Mesendoderm (in vitro differentiated cells): Measurements from ENCODE around the gene BIN2.

Experiments
- DNase-seq: peaks from one replicate; pipeline ENCODE4 v3.0.0; 2013
- H2AK5ac ChIP-seq: 2 replicates; pipeline ENCODE4 v1.6.1; 2013; ENCODE audit warnings: low read length, inconsistent platforms
- H2BK120ac ChIP-seq: 2 replicates; pipeline ENCODE4 v1.6.1; 2013; ENCODE audit warnings: low read depth, mild to moderate bottlenecking, low read length, moderate library complexity, mixed read lengths
- H2BK15ac ChIP-seq: replicated peaks from 2 replicates; pipeline ENCODE4 v1.6.1; 2013; ENCODE audit warnings: low read depth, mild to moderate bottlenecking, moderate library complexity
- H2BK5ac ChIP-seq: 2 replicates; pipeline ENCODE4 v1.6.1; 2013; ENCODE audit warnings: low read length, inconsistent platforms
- H3K18ac ChIP-seq: 2 replicates; pipeline ENCODE4 v1.6.1; 2013; ENCODE audit warnings: mild to moderate bottlenecking, low read length, mixed read lengths
- H3K23ac ChIP-seq: one replicate; pipeline ENCODE4 v1.6.1; 2013; ENCODE audit warnings: low read length
- H3K27ac ChIP-seq: 2 replicates; pipeline ENCODE4 v1.5.1; 2013; ENCODE audit warnings: low read depth, mild to moderate bottlenecking, inconsistent platforms, low read length, moderate library complexity
- H3K27me3 ChIP-seq: 2 replicates; pipeline ENCODE4 v1.6.1; 2013; ENCODE audit warnings: low read length, control low read depth, mild to moderate bottlenecking, inconsistent platforms; ENCODE audit not compliant: insufficient read depth, poor library complexity
- H3K36me3 ChIP-seq: 2 replicates; pipeline ENCODE4 v1.6.1; 2013; ENCODE audit warnings: low read length, inconsistent platforms; ENCODE audit not compliant: control insufficient read depth, insufficient read depth
- H3K4ac ChIP-seq: one replicate; pipeline ENCODE4 v1.6.1; 2013; ENCODE audit warnings: low read depth, mild to moderate bottlenecking, low read length, moderate library complexity
- H3K4me1 ChIP-seq: 2 replicates; pipeline ENCODE4 v1.6.1; 2013; ENCODE audit warnings: low read depth, low read length, inconsistent platforms; ENCODE audit not compliant: control insufficient read depth
- H3K4me2 ChIP-seq: 2 replicates; pipeline ENCODE4 v1.6.1; 2013; ENCODE audit warnings: low read length
- H3K4me3 ChIP-seq: 2 replicates; pipeline ENCODE4 v1.5.1; 2013; ENCODE audit warnings: mild to moderate bottlenecking, low read length
- H3K56ac ChIP-seq: one replicate; pipeline ENCODE4 v1.6.1; 2013; ENCODE audit warnings: low read length
- H3K79me1 ChIP-seq: 2 replicates; pipeline ENCODE4 v1.6.1; 2013; ENCODE audit warnings: low read length, inconsistent platforms
- H3K79me2 ChIP-seq: 2 replicates; pipeline ENCODE4 v1.6.1; 2013; ENCODE audit warnings: mild to moderate bottlenecking, low read length; ENCODE audit not compliant: control insufficient read depth, insufficient read depth
- H3K9ac ChIP-seq: 2 replicates; pipeline ENCODE4 v1.6.1; 2013; ENCODE audit warnings: low read length, inconsistent platforms
- H4K5ac ChIP-seq: one replicate; pipeline ENCODE4 v1.6.1; 2013; ENCODE audit warnings: low read length
- H4K8ac ChIP-seq: one replicate; pipeline ENCODE4 v1.6.1; 2013; ENCODE audit warnings: low read depth, mild to moderate bottlenecking, control low read depth, low read length, moderate library complexity
- WGBS: extraction: QIAGEN DNeasy Blood & Tissue Kit; methylation state at CpG from one replicate; pipeline ENCODE4 v1.1.7; 2013; ENCODE audit warnings: low lambda C conversion rate, missing lambda C conversion rate; ENCODE audit not compliant: insufficient coverage; ENCODE audit errors: extremely low coverage; 5-methylcytosine and 5-hydroxymethylcytosine counted together

BIN2 gene

GRCh38 chr12:51326698-51327439 lies 2.9 kb upstream of the BIN2 start:
- Histone ChIP-seq H2AK5ac (no peak overlapping the region), H3K4me2 (no peak overlapping the region), H3K27me3 (no peaks in the 10 kb centered on the region), H3K27ac (no peak overlapping the region), H2BK5ac (no peak overlapping the region), H3K4me3 (no peak overlapping the region), H4K5ac (no peak overlapping the region), H3K4ac (no peak overlapping the region), H2BK120ac (no peak overlapping the region), H3K79me1 (no peaks in the 10 kb centered on the region), H3K18ac (no peak overlapping the region), H3K79me2 (no peaks in the 10 kb centered on the region), H3K9ac (peak overlapping the region; percentile 8), H3K36me3 (no peaks in the 10 kb centered on the region), H2BK15ac (no peak overlapping the region), H4K8ac (no peak overlapping the region), H3K56ac (no peak overlapping the region), H3K23ac (no peak overlapping the region), H3K4me1 (no peaks in the 10 kb centered on the region)
- DNase-seq, result no peak
- WGBS, result no CpG with 5 or more reads among the region's 7 CpGs

- Histone ChIP-seq H3K23ac (no peak overlapping the region), H4K5ac (no peak overlapping the region), H3K4me1 (peaks cover 4% of the 10 kb centered on the region), H3K36me3 (no peaks in the 10 kb centered on the region), H3K4me3 (no peak overlapping the region), H3K56ac (no peak overlapping the region), H3K9ac (no peak overlapping the region), H2BK120ac (no peak overlapping the region), H2AK5ac (no peak overlapping the region), H3K4me2 (no peak overlapping the region), H2BK15ac (no peak overlapping the region), H2BK5ac (no peak overlapping the region), H3K79me2 (no peaks in the 10 kb centered on the region), H3K79me1 (no peaks in the 10 kb centered on the region), H3K27me3 (no peaks in the 10 kb centered on the region), H3K18ac (no peak overlapping the region), H3K27ac (no peak overlapping the region), H3K4ac (no peak overlapping the region), H4K8ac (no peak overlapping the region)
- DNase-seq, result no peak
- WGBS, result no CpG with 5 or more reads among the region's 4 CpGs
Observed at GRCh38 chr12:51324953-51325352, 979 bp upstream of the BIN2 start.

- Histone ChIP-seq H2AK5ac (no peak overlapping the region), H3K79me2 (no peaks in the 10 kb centered on the region), H3K23ac (no peak overlapping the region), H3K79me1 (no peaks in the 10 kb centered on the region), H2BK120ac (no peak overlapping the region), H3K4ac (no peak overlapping the region), H3K4me3 (no peak overlapping the region), H3K27ac (no peak overlapping the region), H2BK5ac (no peak overlapping the region), H3K9ac (no peak overlapping the region), H3K4me1 (peaks cover 9% of the 10 kb centered on the region), H3K27me3 (no peaks in the 10 kb centered on the region), H3K36me3 (no peaks in the 10 kb centered on the region), H3K18ac (no peak overlapping the region), H4K5ac (no peak overlapping the region), H3K4me2 (no peak overlapping the region), H3K56ac (no peak overlapping the region), H4K8ac (no peak overlapping the region), H2BK15ac (no peak overlapping the region)
- no peak for DNase-seq
- no CpG with 5 or more reads among the region's 15 CpGs for WGBS
Observed at GRCh38 chr12:51323317-51323960, 535 bp downstream of the BIN2 start.

GRCh38 chr12:51322452-51322851 lies 1.5 kb downstream of the BIN2 start:
- no peak overlapping the region for H3K18ac ChIP-seq
- H4K5ac ChIP-seq, result no peak overlapping the region
- H3K9ac ChIP-seq, result no peak overlapping the region
- no peak overlapping the region for H2AK5ac ChIP-seq
- H2BK120ac ChIP-seq, result no peak overlapping the region
- peak overlapping the region; percentile 4 for H3K56ac ChIP-seq
- no peak overlapping the region for H3K4me2 ChIP-seq
- H3K4me1 ChIP-seq, result peaks cover 9% of the 10 kb centered on the region
- no peak overlapping the region for H3K23ac ChIP-seq
- no peak overlapping the region for H3K4ac ChIP-seq
- H2BK15ac ChIP-seq, result no peak overlapping the region
- H3K27me3 ChIP-seq, result no peaks in the 10 kb centered on the region
- H3K79me2 ChIP-seq, result no peaks in the 10 kb centered on the region
- no peak overlapping the region for H3K27ac ChIP-seq
- no peaks in the 10 kb centered on the region for H3K36me3 ChIP-seq
- no CpG with 5 or more reads among the region's 5 CpGs for WGBS
- no peaks in the 10 kb centered on the region for H3K79me1 ChIP-seq
- H2BK5ac ChIP-seq, result no peak overlapping the region
- no peak overlapping the region for H4K8ac ChIP-seq
- no peak overlapping the region for H3K4me3 ChIP-seq
- no peak for DNase-seq

- Histone ChIP-seq H2AK5ac (no peak overlapping the region), H3K9ac (no peak overlapping the region), H2BK120ac (no peak overlapping the region), H3K4me1 (peaks cover 9% of the 10 kb centered on the region), H2BK5ac (no peak overlapping the region), H2BK15ac (no peak overlapping the region), H3K56ac (no peak overlapping the region), H3K4me2 (no peak overlapping the region), H3K18ac (no peak overlapping the region), H4K5ac (peak overlapping the region; percentile 30), H4K8ac (no peak overlapping the region), H3K23ac (no peak overlapping the region), H3K4ac (no peak overlapping the region), H3K79me1 (no peaks in the 10 kb centered on the region), H3K27ac (no peak overlapping the region), H3K4me3 (no peak overlapping the region), H3K27me3 (no peaks in the 10 kb centered on the region), H3K79me2 (no peaks in the 10 kb centered on the region), H3K36me3 (no peaks in the 10 kb centered on the region)
- WGBS, result no CpG with 5 or more reads among the region's 3 CpGs
- no peak for DNase-seq
Observed at GRCh38 chr12:51321882-51322281, 2.1 kb downstream of the BIN2 start.
